Posterior cingulate gyrus (tissue), 11 donors: ENCODE results near the gene MOB3B.
"Not testable (repeated sequence)": the region's sequence is repeated elsewhere in the genome, so short reads cannot be mapped to it uniquely, and the experiment has no call there.

ENCODE experiments used
- DNase-seq, 10 donors: peaks; one replicate each; pipeline versions ENCODE4 v3.0.0 to v3.0.0-alpha.2; 2020 to 2021; ENCODE audit warnings: mixed read lengths in 3 of 10
- intact Hi-C: fragments of 100-400 bp; cut with DNase I; formaldehyde crosslinking; loops from one replicate; pipeline ENCODE4 v1.15.1; 2023

Gene MOB3B

DNA sequence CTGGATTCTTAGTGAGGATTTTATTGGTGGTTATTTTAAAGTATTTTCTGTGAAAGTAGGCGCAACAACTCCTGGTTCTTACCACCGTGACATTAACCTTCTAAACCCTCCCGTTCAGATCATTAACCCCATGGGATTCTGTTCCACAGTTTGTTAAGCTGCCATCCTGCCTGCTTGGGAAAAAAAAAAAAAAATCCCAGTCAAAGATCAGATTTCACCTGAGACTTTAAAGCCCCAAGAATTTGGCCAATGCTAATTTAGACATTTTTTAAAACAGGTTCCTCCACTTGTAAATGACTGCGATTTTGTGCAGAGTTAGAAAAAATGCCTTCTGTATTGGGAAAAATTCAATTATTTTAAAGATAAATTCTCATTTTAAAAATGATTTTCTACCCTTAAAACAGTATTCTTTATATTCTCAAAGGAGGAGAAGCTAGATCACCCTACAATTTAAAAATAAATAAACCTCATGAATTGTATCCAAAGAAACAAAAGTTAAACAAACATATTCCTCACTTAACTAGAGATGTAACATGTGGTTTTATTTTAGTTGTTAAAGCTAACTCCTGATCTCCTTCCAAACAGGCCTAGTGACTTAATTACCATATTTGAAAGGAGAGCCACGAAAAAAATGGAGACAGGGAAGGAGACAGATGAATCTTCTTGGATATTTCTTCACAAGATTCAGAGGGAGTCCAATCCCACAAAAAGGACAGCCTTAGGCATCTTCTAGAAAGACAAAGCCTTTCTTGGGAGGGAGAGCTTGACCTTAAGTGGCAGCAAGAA is 98.7 kb downstream of the MOB3B start:
- DNase-seq: no peak

DNA sequence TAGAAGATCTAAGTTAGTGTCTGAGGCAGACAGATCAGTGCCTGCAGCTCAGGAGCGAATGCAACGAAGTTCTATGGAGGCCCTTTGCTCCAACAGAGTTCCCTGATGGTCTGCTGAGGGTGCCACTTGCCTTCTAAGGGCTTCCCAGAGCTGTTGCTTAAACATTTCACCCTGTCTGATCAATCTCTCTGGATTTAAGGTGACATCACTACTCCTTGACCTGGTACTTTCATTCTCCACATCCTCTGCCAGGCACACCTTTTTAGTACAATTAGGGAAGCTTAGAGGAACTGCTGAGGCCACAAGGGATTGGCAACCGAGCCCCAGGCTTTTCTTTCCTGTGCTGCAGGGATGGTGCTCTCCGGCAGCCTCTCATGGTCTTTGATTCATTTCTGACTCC is 99.7 kb downstream of the MOB3B start:
- peak in 1 of 10 donors; percentile 28 for DNase-seq
- intact Hi-C loops: loop anchor here (5.0 to 10.0 kb wide), 2 partner anchors 63 to 95 kb away; partner anchors contain the start of genes IFNK and MOB3B

More for the DNA sequence above, 98.7 kb downstream of the MOB3B start:
- intact Hi-C loops: no loop called here

DNA sequence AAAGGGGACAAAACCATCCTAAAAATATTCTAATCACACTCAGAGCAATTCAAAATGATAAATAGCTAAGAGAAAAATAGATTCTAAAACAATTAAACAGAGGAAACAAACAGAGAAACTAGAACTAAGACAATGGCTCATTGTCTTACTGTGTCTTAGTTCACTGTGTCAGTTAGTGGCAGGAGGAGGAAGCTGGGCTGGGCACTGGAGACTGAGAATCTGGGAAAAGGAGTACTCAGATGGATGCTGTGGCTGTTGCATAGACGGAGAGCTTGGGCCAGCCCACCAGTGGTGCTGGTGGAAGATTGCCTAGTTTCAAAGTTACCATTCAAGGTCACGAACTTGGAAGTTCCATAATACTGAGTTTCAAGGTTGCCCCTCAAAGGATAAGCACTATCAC is 100.2 kb downstream of the MOB3B start:
- DNase-seq: peak in 7 of 10 donors; percentile 33 to 93 (median 55)
- intact Hi-C loops: loop anchor here (5.0 to 10.0 kb wide), 2 partner anchors 62 to 95 kb away; partner anchors contain the start of genes IFNK and MOB3B

DNA sequence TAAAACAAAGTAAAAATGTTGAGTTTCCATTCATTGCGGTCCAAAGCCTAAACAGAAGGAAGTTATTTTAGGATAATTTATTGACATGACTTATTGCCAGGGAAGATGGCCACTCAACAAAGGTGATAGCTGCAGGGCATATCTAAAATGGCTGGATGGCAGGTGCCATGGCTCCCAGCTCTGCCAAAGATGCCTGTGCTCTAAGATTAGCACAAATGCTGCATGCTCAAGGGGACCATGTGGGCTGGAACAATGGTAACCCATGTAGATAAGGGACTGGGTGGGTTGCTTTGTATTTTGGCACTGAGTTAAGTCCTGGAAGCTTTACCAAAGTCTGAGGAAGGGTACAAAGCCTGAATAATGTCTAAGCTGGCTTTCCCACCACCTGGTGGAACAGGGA is 101.1 kb downstream of the MOB3B start:
- intact Hi-C loops: loop anchor here (5.0 to 10.0 kb wide), 2 partner anchors 61 to 96 kb away; partner anchors contain the start of genes IFNK and MOB3B

DNA sequence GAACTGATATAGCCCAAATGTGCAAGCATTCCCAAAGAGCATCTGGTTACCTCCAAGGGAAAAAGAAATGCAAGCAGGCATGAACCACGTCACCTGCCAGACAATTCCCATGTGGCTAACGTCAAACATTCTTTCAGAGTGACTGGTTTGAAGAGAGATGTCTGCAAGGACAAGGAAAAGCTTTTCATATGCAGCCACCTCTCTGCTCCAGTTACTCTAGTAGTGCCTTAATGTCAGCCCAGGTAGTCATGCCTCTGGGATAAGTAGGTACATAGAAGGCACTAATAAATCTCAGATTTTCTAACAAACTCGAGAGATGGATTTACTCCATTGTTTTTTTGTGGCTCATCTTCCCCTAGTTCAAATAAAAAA is 102.4 kb downstream of the MOB3B start:
- intact Hi-C loops: loop anchor here (5.0 to 10.0 kb wide), 2 partner anchors 60 to 98 kb away; partner anchors contain the start of genes IFNK and MOB3B
- DNase-seq: no peak

More for the DNA sequence above, 101.1 kb downstream of the MOB3B start:
- DNase-seq: no peak

DNA sequence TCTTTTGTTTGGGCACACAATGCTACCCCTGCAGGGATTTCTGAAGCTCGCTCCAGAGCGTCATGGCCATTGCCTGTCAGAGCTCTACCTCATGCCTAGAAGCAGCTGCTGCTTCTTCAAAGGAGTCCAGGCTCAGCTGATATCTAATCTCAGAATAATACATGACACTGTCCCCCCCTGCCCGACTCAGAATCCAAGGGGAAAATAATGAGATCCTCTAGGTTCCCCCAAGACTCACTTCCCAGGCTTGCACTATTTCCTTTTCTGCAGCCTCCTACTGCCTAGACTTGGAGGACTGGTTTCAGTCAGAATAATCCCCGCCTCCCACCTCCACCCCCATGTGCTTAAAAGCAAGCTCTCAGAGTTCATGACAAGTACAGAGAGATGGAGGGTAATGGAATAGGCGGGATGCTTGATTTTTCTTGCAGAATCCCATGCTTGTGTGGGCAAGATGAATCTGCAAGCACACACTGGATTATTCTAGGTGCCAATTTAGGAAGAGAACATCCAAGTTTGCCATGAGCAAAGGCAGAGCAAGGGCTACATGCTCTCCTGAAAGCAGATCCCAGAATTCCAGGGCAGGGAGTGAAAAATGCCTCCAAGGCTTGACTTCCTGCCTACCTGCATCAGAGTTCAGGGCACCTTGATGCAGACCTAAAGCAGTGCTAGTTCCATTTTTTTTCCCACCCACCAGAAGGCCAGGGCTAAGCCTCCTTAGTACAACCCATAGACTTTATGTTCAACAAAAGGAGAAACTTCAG is 102.9 kb downstream of the MOB3B start:
- intact Hi-C loops: loop anchor here (5.0 to 10.0 kb wide), 2 partner anchors 59 to 98 kb away; partner anchors contain the start of genes IFNK and MOB3B

DNA sequence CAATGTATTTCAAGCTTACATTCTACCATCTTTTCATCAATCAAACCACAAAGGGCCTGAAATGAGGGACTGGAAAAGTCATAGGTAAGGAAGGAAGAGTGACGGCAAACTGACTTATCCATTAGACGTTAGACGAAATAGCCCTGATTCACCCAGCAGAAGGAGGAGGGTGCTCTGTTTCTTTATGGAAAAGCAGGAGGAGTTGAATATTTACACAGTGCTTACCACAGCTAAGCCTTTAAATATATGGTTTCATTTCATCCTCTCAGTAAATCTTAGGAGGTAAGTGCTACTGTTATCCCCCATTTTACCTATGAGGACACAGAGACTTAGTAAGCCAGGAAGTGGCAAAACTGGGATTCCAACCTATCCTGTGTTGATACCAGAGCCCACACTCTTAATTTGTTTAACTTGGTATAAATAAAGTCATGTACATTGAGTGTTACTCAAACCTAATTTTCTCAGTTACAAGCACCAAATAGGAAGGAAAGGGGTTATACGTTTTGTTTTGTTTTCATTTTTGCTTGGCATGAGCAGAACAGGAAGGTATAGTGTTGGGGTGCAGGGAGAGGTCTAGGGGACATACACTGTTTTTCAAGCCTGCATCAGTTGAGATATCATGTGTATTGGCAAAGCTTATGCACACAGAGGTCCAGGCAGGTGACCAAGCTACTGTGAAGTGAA is 103.6 kb downstream of the MOB3B start:
- intact Hi-C loops: loop anchor here (5.0 to 10.0 kb wide), 2 partner anchors 59 to 99 kb away; partner anchors contain the start of genes IFNK and MOB3B
- DNase-seq: no peak

More for the DNA sequence above, 102.9 kb downstream of the MOB3B start:
- DNase-seq: peak in 7 of 10 donors; percentile 31 to 90 (median 63)

DNA sequence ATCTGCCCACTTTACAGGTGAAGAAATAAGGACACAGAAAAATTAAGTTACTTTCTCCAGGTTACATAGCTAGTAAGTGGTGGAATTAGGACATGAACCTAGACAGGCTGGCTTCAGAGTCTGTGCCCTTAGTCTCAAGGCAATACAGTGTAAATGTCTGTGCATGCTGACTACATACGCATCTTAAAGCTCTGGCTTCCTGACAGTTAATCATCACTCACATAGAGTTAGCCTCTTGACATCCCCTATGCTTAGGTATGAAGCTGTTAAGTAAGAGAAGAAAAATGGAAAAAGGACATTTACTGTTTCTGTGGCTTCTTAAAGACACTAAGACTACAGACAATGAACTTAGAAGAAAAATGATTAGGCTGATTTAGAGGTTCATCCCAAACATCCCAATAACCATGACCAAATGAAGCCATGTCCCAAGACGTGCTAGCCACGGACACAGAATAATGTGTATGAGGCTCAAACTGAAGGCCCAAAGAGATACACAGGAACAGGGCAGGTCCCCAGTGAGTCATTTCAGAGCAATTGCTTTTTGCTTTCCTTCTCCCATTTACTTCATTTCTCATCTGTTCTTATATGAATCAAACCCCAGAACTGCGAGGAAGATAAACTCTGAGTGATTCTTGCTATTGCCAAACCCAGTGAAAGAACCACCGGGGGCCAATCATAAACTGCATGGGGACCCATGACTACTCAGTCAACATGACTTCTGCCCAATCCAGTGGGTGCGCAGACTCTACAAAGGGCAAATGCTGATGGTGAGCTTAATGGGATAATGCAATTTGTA is 105.5 kb downstream of the MOB3B start:
- DNase-seq: no peak
- intact Hi-C loops: loop anchor here (10.0 kb wide), 1 partner anchor 101 kb away; the partner anchor contains the start of genes IFNK and MOB3B

DNA sequence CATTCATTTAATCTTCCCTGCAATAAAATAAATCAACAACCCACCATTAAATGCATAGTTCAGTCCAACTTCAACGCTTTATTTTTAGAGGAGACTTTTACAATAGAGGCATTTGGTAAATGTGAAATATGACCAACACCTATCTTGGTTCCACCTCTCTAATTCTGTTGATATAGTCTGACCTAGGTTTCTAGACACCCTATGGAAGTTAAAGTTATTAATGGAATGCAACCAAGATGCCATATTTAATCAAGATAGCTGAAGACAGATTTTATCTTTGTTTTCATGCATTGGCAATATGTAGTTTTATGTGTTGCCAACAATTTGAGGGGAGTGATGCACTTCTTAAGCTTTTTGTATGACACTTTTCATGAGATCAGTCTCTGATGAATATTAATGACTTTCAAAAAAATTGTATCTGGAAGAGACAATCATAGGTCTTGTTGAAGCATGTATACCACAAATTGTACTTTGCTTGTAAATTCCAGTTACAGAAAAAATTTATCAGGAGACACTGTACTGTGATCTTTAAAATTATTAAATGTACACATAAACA is 107.3 kb downstream of the MOB3B start:
- DNase-seq: no peak
- intact Hi-C loops: loop anchor here (10.0 kb wide), 1 partner anchor 102 kb away; the partner anchor contains the start of genes IFNK and MOB3B

DNA sequence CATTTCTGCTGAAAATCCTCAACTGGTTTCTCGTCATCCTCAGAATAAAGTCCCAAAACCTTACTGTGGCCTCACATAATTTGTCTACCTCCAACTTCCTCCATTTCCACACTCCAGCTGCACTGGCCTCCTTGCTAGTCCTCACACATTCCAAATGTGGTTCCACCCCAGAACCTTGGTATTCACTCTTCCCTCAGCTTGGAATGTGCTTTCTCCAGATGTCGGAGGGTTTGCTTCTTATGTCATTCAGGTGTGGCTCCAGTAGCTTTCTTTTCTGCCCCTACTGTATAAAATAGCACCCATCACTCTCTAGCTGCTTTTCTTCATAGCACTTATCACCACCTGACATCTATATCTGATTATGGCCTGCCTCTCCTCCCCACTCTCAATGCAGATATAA is 108.0 kb downstream of the MOB3B start:
- DNase-seq: no peak
- intact Hi-C loops: loop anchor here (10.0 kb wide), 1 partner anchor 103 kb away; the partner anchor contains the start of genes IFNK and MOB3B

DNA sequence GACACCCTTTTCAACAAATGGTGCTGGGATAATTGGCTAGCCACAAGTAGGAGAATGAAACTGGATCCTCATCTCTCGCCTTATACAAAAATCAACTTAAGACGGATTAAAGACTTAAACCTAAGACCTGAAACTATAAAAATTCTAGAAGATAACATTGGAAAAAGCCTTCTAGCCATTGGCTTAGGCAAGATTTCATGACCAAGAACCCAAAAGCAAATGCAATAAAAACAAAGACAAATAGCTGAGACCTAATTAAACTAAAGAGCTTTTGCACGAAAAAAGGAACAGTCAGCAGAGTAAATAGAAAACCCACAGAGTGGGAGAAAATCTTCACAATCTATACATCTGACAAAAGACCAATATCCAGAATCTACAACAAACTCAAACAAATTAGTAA is 110.1 kb downstream of the MOB3B start:
- intact Hi-C loops, DNase-seq: not testable (repeated sequence)

DNA sequence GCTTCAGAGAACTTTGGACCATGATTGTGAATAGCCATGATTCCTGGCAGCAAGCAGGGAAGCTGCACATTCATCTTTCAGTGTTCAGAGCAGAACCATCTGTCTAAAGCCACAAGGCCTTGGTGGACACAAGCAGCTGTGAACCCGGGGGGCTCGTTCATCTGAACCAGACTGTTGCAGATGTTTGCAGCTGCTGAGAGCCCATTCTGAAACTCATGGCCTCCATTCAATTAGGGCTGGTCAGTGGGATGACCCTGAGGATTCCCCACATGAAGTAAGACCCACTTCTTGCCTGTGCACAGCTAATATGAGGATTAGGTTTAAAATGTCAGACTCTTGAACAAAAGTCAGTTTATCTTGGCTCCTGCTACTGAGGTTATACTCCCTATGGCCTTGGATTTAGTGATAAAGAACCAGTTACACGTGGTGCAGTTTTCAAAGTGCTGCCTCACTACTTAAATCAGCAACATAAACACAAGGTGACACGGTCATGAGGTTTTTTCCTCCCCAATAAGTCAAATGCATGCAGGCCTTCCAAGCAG is 115.3 kb downstream of the MOB3B start:
- intact Hi-C loops: no loop called here

DNA sequence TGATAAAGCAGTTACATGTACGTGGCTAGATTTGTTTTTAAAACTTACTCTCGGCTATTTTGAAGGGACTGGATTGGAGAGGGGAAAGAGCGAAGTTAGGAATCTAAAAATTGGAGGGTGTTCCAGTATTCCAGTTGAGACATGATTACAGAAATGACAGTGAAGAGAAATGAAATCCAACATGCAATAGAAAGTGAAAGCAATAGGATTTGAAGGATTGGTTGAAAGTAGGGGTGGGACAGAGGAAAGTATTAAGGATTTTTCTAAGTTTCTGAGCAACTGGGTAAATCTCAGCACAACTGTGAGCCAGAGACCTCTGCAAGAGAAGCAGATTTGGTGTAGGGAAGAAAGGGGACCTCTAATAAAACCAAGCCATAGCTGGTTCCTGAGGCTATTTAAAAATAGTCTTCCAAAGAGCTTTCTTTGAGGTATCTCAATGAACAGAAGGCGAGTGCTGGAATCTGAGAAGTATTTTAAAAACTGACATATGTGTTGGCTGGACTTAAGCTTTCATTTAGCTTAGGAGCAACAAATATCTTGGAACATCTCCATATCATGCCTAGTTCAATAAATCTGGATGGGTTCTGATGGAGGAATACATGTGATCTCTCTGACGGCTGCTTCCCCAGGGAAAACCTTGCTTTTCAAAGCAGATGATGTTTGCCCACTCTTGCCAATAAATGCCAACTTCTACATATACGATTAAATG is 115.9 kb downstream of the MOB3B start:
- no peak for DNase-seq
- intact Hi-C loops: no loop called here

More for the DNA sequence above, 115.3 kb downstream of the MOB3B start:
- no peak for DNase-seq

DNA sequence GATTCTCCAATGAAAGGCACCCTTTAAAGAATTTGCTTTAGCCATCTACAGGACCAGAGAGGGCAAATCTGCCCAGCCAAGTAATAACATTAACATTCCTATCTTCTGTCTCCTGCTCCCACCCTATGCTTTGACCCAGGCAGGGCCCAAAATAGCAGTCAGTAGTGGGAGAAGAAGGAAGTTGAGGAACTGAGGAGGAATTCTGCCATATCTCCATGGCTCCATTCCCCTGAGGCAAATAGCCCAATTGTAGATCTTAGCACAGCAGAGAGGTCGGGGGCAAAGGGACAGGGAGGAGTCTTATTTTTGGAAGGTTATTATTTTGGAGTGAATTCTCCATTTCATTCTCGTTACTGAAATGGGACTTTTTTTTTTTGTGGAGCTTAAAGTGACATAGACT is 116.7 kb downstream of the MOB3B start:
- intact Hi-C loops: no loop called here
- no peak for DNase-seq

DNA sequence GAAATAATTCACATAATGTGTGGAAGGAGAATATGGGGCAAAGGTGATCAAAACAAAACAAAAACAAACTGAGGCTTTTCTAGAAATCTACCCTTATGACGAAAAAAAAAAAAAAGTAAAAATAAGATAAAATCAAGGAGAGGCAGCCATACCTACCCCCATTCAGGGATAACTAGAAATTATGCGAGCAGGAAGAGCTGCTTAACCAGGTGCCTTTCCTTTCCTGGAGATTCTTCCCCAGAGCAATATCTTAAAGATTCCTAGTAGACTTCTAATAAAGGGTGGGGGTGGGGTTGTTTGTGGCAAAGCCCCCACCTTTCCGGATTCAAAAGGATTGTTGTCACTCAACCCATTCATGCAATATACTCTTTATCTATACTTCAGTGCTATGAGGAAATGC is 117.5 kb downstream of the MOB3B start:
- no peak for DNase-seq
- intact Hi-C loops: no loop called here

DNA sequence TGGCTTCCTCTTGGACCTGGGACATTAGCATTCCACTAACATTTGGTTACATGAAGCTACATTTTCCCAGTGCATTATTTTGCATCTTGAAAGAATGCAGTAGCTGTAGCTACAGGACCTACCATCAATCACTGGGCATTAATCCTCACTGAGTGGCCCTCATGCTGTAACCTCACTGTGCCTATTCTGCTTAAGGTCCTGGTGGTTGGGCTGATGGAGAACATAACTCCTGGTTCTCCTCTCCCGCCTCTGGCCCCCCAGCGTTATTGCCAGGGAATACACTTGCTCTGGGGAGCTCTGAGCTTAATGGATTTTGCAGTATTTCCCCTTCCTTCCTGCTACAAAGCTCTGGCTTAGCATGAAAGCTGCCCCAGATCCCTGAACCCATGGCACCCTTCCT is 121.1 kb downstream of the MOB3B start:
- intact Hi-C loops: no loop called here
- peak in 1 of 10 donors; percentile 48 for DNase-seq

DNA sequence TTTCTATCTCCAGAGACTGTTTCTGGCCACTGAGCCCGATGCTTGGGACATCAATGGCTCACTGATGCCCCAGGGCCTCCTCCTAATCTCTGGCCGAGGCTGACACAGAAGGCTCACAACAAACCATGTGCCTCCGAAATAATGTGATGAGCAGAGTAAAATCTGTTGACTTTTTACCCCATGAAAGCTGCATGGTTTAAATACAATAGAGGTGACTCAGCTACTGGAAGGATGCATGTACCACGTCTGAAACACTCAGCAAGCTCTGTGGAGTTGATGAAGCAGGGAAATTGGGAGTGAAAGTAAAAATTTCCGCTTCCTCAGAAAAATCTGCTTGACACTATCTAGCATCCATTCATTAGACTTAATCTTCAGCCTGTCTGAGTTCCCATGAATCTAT is 121.6 kb downstream of the MOB3B start:
- DNase-seq: no peak
- intact Hi-C loops: no loop called here

DNA sequence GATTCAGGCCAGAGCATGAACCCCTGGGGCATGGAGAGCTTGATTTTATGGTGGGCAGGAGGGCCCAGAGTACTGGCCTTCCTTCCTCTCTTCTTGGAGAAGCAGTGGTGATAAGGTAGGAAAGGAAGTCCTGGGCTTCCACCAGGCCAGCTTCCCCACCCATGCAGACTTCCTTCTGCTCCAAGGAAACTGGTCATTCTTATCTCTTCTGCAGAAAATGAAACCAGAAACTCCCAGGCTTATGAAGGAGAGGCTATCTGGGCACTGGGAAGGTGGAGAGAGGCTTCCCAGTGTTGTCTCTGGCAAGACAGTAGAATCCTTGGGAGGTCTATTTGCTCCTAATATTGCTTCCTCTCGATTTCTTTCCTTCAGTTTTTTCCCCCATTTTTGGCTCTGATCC is 122.1 kb downstream of the MOB3B start:
- no peak for DNase-seq
- intact Hi-C loops: no loop called here
